Measurements from ENCODE around the gene FAM169A.

Gene FAM169A

DNA sequence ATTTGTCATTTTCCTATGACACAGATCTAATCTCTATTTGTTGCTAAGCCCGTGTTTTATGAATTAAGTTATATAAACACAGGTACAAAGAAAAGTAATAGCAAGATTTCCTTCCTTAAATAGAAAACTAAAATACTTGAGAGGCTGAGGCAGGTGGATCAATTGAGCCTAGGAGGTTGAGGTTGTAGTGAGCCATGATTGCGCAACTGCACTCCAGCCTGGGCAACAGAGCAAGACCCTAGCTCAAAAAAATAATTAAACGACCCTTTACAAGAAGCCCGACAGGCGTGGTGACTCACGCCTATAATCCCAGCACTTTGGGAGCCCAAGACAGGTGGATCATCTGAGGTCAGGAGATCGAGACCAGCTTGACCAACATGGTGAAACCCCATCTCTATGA is 36.8 kb downstream of the FAM169A start:
- TF ChIP-seq, protein P1, sequence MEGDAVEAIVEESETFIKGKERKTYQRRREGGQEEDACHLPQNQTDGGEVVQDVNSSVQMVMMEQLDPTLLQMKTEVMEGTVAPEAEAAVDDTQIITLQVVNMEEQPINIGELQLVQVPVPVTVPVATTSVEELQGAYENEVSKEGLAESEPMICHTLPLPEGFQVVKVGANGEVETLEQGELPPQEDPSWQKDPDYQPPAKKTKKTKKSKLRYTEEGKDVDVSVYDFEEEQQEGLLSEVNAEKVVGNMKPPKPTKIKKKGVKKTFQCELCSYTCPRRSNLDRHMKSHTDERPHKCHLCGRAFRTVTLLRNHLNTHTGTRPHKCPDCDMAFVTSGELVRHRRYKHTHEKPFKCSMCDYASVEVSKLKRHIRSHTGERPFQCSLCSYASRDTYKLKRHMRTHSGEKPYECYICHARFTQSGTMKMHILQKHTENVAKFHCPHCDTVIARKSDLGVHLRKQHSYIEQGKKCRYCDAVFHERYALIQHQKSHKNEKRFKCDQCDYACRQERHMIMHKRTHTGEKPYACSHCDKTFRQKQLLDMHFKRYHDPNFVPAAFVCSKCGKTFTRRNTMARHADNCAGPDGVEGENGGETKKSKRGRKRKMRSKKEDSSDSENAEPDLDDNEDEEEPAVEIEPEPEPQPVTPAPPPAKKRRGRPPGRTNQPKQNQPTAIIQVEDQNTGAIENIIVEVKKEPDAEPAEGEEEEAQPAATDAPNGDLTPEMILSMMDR (IDR thresholded peaks at IDR 0.05; ENCODE audit: control insufficient read depth, insufficient read depth, low read depth, low read length, missing control alignments), result no peak
- DNase-seq (ENCODE audit: low read depth), result no peak
- H3K4me3 ChIP-seq (ENCODE audit: control insufficient read depth, low read depth, low read length), result no peak overlapping the region

DNA sequence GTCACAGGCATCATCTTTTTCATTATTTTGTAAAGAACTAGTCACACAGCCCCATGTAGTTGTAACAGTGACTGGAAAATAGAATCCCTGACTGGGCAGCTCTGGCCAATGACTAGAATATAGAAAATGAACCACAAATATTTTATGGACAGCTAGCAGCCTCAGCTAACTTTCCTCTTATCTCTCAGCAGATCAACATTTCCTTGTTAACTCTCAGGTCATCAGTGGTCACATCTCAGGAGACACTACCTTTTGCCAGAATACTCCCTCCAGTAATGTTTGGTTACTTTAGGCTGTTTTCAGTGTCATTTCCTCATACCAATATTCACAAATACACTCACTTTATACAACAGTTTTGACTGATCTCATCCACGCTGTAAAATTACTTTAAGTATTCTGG is 43.9 kb downstream of the FAM169A start:
- H3K4me3 ChIP-seq (ENCODE audit: control insufficient read depth, low read depth, low read length), result no peak overlapping the region
- DNase-seq (ENCODE audit: low read depth), result no peak
- TF ChIP-seq, protein P1 (IDR thresholded peaks at IDR 0.05; ENCODE audit: control insufficient read depth, insufficient read depth, low read depth, low read length, missing control alignments), result no peak

DNA sequence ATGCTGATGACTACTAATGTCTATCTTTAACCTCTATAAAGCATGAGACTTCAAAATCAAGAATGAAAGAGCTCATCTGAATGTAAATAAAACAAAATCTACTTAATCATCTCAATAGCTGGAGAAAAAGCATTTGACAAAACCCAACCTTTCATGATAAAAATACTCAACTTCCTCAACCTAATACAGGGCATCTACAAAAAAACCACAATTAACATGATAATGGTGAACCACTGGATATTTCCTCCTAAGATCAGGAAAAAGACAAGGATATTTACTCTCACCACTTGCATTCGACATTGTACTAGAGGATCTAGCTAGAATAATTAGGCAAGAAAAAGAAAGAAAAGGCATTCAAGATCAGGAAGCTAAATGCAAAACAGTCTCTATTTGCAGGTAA is 49.3 kb downstream of the FAM169A start:
- DNase-seq (ENCODE audit: low read depth), result no peak
- H3K4me3 ChIP-seq (ENCODE audit: control insufficient read depth, low read depth, low read length), result no peak overlapping the region
- TF ChIP-seq, protein P1 (IDR thresholded peaks at IDR 0.05; ENCODE audit: control insufficient read depth, insufficient read depth, low read depth, low read length, missing control alignments), result no peak

DNA sequence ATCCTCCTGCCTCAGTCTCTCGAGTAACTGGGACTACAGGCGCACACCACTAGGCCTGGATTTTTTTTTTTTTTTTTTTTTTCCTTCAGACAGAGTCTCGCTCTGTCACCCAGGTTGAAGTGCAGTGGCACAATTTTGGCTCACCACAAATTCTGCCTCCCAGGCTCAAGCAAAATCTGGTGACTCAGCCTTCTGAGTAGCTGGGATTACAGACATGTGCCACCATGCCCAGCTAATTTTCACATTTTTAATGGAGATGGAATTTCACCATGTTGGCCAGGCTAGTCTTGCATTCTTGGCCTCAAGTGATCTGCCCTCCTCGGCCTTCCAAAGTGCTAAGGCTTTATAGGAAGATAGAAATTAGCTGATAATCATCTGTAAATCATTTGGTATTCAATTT is 55.3 kb downstream of the FAM169A start:
- TF ChIP-seq, protein P1 (IDR thresholded peaks at IDR 0.05; ENCODE audit: control insufficient read depth, insufficient read depth, low read depth, low read length, missing control alignments), result no peak
- DNase-seq (ENCODE audit: low read depth), result no peak
- H3K4me3 ChIP-seq (ENCODE audit: control insufficient read depth, low read depth, low read length), result no peak overlapping the region

DNA sequence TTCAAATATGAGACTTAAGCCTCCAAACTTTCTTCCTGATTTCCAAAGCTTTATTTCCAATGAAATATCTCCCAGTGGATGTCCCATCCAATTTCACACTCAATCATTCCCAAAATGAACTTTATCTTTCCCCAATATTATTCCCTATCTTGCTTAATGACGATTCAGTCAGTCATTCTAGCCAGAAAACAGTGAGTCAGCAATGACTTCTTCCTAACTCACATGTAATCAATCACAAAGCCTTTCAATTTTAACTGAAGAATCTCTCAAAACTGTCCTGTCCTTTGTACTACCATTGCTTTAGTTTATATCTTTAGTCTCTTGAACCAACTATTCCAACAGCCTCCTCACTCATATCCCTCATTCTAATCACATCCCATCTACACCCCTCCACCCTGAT is 64.2 kb downstream of the FAM169A start:
- no peak overlapping the region for H3K4me3 ChIP-seq (ENCODE audit: control insufficient read depth, low read depth, low read length)
- TF ChIP-seq, protein P1 (IDR thresholded peaks at IDR 0.05; ENCODE audit: control insufficient read depth, insufficient read depth, low read depth, low read length, missing control alignments), result no peak
- DNase-seq (ENCODE audit: low read depth), result no peak

DNA sequence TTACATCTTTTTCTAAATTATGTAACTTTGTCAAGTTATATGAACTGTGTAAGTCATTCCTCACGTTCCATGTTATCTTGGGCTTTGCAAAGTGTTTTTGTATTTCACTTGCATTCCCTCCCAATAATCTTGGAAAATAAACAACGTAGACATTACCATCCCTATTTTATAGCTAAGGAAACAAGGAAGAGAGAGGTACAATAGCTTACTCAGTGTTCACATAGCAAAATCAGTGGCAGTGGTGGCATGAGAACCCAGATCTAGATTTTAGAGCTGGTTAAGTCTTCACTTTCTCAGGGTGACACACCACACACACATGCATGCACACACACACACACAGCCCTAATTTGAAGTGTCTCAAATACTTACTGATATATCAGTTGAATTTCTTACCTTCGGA is 65.0 kb downstream of the FAM169A start:
- TF ChIP-seq, protein P1 (IDR thresholded peaks at IDR 0.05; ENCODE audit: control insufficient read depth, insufficient read depth, low read depth, low read length, missing control alignments), result no peak
- DNase-seq (ENCODE audit: low read depth), result no peak
- H3K4me3 ChIP-seq (ENCODE audit: control insufficient read depth, low read depth, low read length), result no peak overlapping the region
